ENCODE data around the gene GSE1. TPM values are rescaled to one million over a fixed set of nuclear protein-coding genes. Genes with fewer than 3 reads are reported as not detected.

The GSE1 gene
- total and polyA plus RNA-seq, 9 of the 15 experiments (the other 6 are each of a cell fraction or from before 2014, with no cell fraction given), result 12.2 to 244 (median 57.9) TPM

GRCh38 chr16:85566561-85567100, 46.5 kb upstream of the GSE1 start (continued):
- TF ChIP-seq DLX4 (CRISPR knock-in tag; IDR thresholded peaks at IDR 0.05) (no peak), RAD21 (CRISPR knock-in tag; conservative IDR thresholded peaks at IDR 0.05 in 1 of 2, IDR thresholded peaks at IDR 0.05 in 1 of 2) (peak; percentile 37 to 69), CREM (IDR thresholded peaks at IDR 0.05; ENCODE audit: low read depth) (no peak), ZNF224 (CRISPR knock-in tag; IDR thresholded peaks at IDR 0.05) (no peak), ETV1 (tag; conservative IDR thresholded peaks at IDR 0.05; ENCODE audit: low read depth) (peak; percentile 85), RFX1 (IDR thresholded peaks at IDR 0.05) (no peak), REST (IDR thresholded peaks at IDR 0.05; ENCODE audit: borderline replicate concordance) (peak; percentile 49; the same call in 1 of the 2 replicates), REST (CRISPR knock-in tag; IDR thresholded peaks at IDR 0.05; ENCODE audit: low read depth) (no peak), GMEB1 (CRISPR knock-in tag; IDR thresholded peaks at IDR 0.05) (no peak), CBX5 (IDR thresholded peaks at IDR 0.05; ENCODE audit: borderline replicate concordance, low read depth) (no peak), CREB1 (IDR thresholded peaks at IDR 0.05) (no peak), CREB1 (CRISPR knock-in tag; IDR thresholded peaks at IDR 0.05) (no peak; the same call in 1 of the 2 replicates), MAFK (IDR thresholded peaks at IDR 0.05; ENCODE audit: low read length) (0 out of 2 replicates have a peak, but pooled peaks have one; percentile 1), HSF4 (CRISPR knock-in tag; IDR thresholded peaks at IDR 0.05; ENCODE audit: borderline replicate concordance) (no peak), KAT8 (IDR thresholded peaks at IDR 0.05; ENCODE audit: low read depth) (no peak), ZFP30 (CRISPR knock-in tag; IDR thresholded peaks at IDR 0.05; ENCODE audit: borderline replicate concordance) (no peak), ZKSCAN8 (CRISPR knock-in tag; IDR thresholded peaks at IDR 0.05) (no peak), OTX1 (CRISPR knock-in tag; IDR thresholded peaks at IDR 0.05) (no peak), MYC (IDR thresholded peaks at IDR 0.05; ENCODE audit: low read depth, low read length) (peak; percentile 52; the same call in 1 of the 2 replicates), MYC (CRISPR knock-in tag; IDR thresholded peaks at IDR 0.05; ENCODE audit: borderline replicate concordance, low read depth) (no peak)
